Endothelial cell of umbilical vein (primary cell): ENCODE data around the gene AIF1L. TPM values are rescaled to one million over a fixed set of nuclear protein-coding genes. Genes with fewer than 3 reads are reported as not detected.

ENCODE experiments used
- BruUV-seq: library from RNA; stranded (reverse); fragments of 400-500 nt; replicated peaks from 2 replicates; lab custom pipeline; 2021; lab: Mats Ljungman, UMichigan
- CTCF ChIA-PET: fragments of 300-600, 350-600 bp; sonication (Branson Sonifier 250); formaldehyde crosslinking; loops from one replicate; lab custom pipeline; 2021; ENCODE audit warnings: antibody characterized with exemption, inconsistent platforms; lab: Charles Lee
- POLR2A ChIA-PET: fragments of 300-600, 350-600 bp; sonication (Branson Sonifier 250); formaldehyde crosslinking; loops from one replicate; lab custom pipeline; 2021; ENCODE audit warnings: antibody characterized with exemption, inconsistent platforms; lab: Charles Lee
- DNase-seq: peaks from one replicate; pipeline ENCODE4 v3.0.0-alpha.2; 2011; ENCODE audit warnings: low read depth, low spot score
- FAIRE-seq: peaks from 2 replicates; lab custom pipeline; 2011; peaks lifted over from hg19 to GRCh38; lab: Jason Lieb, UNC
- H2AFZ ChIP-seq: 2 replicates; pipeline ENCODE4 v1.6.0; 2012; ENCODE audit warnings: low read depth, low read length, control low read depth, inconsistent platforms
- H3K27ac ChIP-seq: 2 replicates; pipeline ENCODE4 v1.5.1; 2011; ENCODE audit warnings: low read depth, mild to moderate bottlenecking, control low read depth, low read length, moderate library complexity; ENCODE audit not compliant: insufficient read depth
- H3K27me3 ChIP-seq, 2 experiments: 2 replicates each; pipeline versions ENCODE4 v1.6.0 to v1.6.1; 2011; ENCODE audit warnings: low read length in 2 of 2, mixed read lengths in 1 of 2; ENCODE audit not compliant: control insufficient read depth in 2 of 2, insufficient read depth in 2 of 2
- H3K36me3 ChIP-seq, 2 experiments: 2 replicates in 1 of 2; 3 replicates in 1 of 2; pipeline ENCODE4 v1.5.1; 2011; ENCODE audit warnings: low read length in 2 of 2, mild to moderate bottlenecking in 1 of 2, moderate library complexity in 1 of 2; ENCODE audit not compliant: control insufficient read depth in 2 of 2, insufficient read depth in 2 of 2; ENCODE audit errors: extremely low read depth in 1 of 2
- H3K4me1 ChIP-seq: 3 replicates; pipeline ENCODE4 v1.5.1; 2011; ENCODE audit warnings: mild to moderate bottlenecking, low read length; ENCODE audit not compliant: control insufficient read depth, insufficient read depth; ENCODE audit errors: extremely low read depth
- H3K4me2 ChIP-seq: 2 replicates; pipeline ENCODE4 v1.6.1; 2011; ENCODE audit warnings: low read length, control low read depth, mixed read lengths; ENCODE audit not compliant: insufficient read depth
- H3K4me3 ChIP-seq, 3 experiments: fragments of 200-600 bp in 1 of 3; sonication (generic), shearing (Covaris generic) in 1 of 3; replicated peaks in 1 of 3; 2 replicates each; pipeline ENCODE4 v1.5.1; 2011 to 2016; ENCODE audit warnings: control low read depth in 3 of 3, low read length in 3 of 3, mild to moderate bottlenecking in 2 of 3, inconsistent platforms in 1 of 3, low read depth in 1 of 3, moderate library complexity in 1 of 3; ENCODE audit not compliant: insufficient read depth in 1 of 3
- H3K79me2 ChIP-seq: 2 replicates; pipeline ENCODE4 v1.6.0; 2012; ENCODE audit warnings: low read length, inconsistent platforms; ENCODE audit not compliant: control insufficient read depth, insufficient read depth
- H3K9ac ChIP-seq: replicated peaks from 2 replicates; pipeline ENCODE3; 2011; ENCODE audit warnings: low read length, control low read depth; ENCODE audit not compliant: insufficient read depth; ENCODE audit errors: extremely low read depth
- H3K9me1 ChIP-seq: replicated peaks from 3 replicates; pipeline ENCODE4 v1.6.0; 2011; ENCODE audit warnings: mild to moderate bottlenecking, low read length; ENCODE audit not compliant: control insufficient read depth, insufficient read depth; ENCODE audit errors: extremely low read depth
- H3K9me3 ChIP-seq: replicated peaks from 2 replicates; pipeline ENCODE4 v1.5.1; 2012; ENCODE audit warnings: low read length, inconsistent platforms; ENCODE audit not compliant: control insufficient read depth, insufficient read depth
- H4K20me1 ChIP-seq: replicated peaks from 2 replicates; pipeline ENCODE3; 2011; ENCODE audit warnings: mild to moderate bottlenecking, low read length; ENCODE audit not compliant: control insufficient read depth, insufficient read depth; ENCODE audit errors: extremely low read depth
- CTCF ChIP-seq, 2 donors: IDR thresholded peaks; 1 replicate in 1 of 2; 2 replicates in 1 of 2; pipeline ENCODE4 v1.5.1; 2011; ENCODE audit warnings: low read length in 2 of 2, mild to moderate bottlenecking in 2 of 2, moderate library complexity in 2 of 2, control low read depth in 1 of 2, inconsistent platforms in 1 of 2, low read depth in 1 of 2; ENCODE audit not compliant: insufficient read depth in 1 of 2; ENCODE audit errors: extremely low read depth in 1 of 2
- EZH2 ChIP-seq: IDR thresholded peaks from 2 replicates; pipeline ENCODE4 v1.6.1; 2012; ENCODE audit warnings: borderline replicate concordance, low read depth, mild to moderate bottlenecking, moderate library complexity, low read length, inconsistent platforms; ENCODE audit not compliant: severe bottlenecking
- FOS ChIP-seq: IDR thresholded peaks from 2 replicates; pipeline ENCODE4 v1.6.1; 2011; ENCODE audit warnings: mild to moderate bottlenecking, low read length, moderate library complexity, borderline replicate concordance; ENCODE audit not compliant: insufficient read depth
- GATA2 ChIP-seq: IDR thresholded peaks from 2 replicates; pipeline ENCODE4 v1.7.0; 2011; ENCODE audit warnings: low read depth, mild to moderate bottlenecking, moderate library complexity, mixed read lengths, low read length; ENCODE audit not compliant: insufficient read length, insufficient read depth
- JUN ChIP-seq: IDR thresholded peaks from 2 replicates; pipeline ENCODE4 v1.6.1; 2011; ENCODE audit warnings: borderline replicate concordance, low read depth; ENCODE audit not compliant: insufficient read length, insufficient read depth
- MAX ChIP-seq: IDR thresholded peaks from 2 replicates; pipeline ENCODE4 v1.6.1; 2011; ENCODE audit not compliant: insufficient read depth, insufficient read length
- MYC ChIP-seq: IDR thresholded peaks from one replicate; pipeline ENCODE4 v1.6.1; 2011; ENCODE audit warnings: mild to moderate bottlenecking, low read depth, low read length
- POLR2A ChIP-seq: IDR thresholded peaks from 2 replicates; pipeline ENCODE4 v1.6.1; 2012; ENCODE audit warnings: low read depth, mild to moderate bottlenecking, control low read depth, low read length
- POLR2AphosphoS5 ChIP-seq: IDR thresholded peaks from 2 replicates; pipeline ENCODE4 v1.6.1; 2012; ENCODE audit warnings: low read depth, mild to moderate bottlenecking, control low read depth, low read length, moderate library complexity; ENCODE audit not compliant: insufficient read depth
- dilution Hi-C: fragments of 300-500 bp; cut with MboI; formaldehyde crosslinking; loops from one replicate; pipeline ENCODE4 v1.15.0; 2019; ENCODE audit warnings: low sequenced_read_pairs; ENCODE audit not compliant: extremely low pct_ligation_motif_present
- intact Hi-C: fragments of 100-400 bp; cut with micrococcal nuclease; formaldehyde crosslinking; loops from one replicate; pipeline ENCODE4 v1.10.0; 2022
- polyA plus RNA-seq, 4 experiments: library from polyadenylated mRNA; depleted of rRNA in 3 of 4; stranded (reverse) in 3 of 4; unstranded in 1 of 4; fragments of >200 nt; gene quantifications; 2 replicates each; pipeline versions ENCODE4 v1.2.1 to v1.2.3, GENCODE V29; 2011 to 2012; ENCODE audit warnings: missing spikeins in 1 of 4
- total RNA-seq: library from RNA; stranded (reverse); gene quantifications from 2 replicates; pipeline ENCODE4 v1.2.3, GENCODE V29; 2021

Gene AIF1L
- total and polyA plus RNA-seq, 2 donors (not counting 3 experiments of a cell fraction or from before 2014, with no cell fraction given): 17.8 to 39.7 TPM

- Histone ChIP-seq H3K4me2 (no peak overlapping the region), H3K4me1 (no peaks in the 10 kb centered on the region), H3K27me3 (no peaks in the 10 kb centered on the region), H3K36me3 (peaks cover 36 to 50% of the 10 kb centered on the region in 2 experiments), H2AFZ (no peak overlapping the region), H3K27ac (no peak overlapping the region), H3K9me1 (no peaks in the 10 kb centered on the region), H3K79me2 (no peaks in the 10 kb centered on the region), H3K9me3 (no peaks in the 10 kb centered on the region), H3K4me3 (no peak overlapping the region), H3K9ac (no peak overlapping the region), H4K20me1 (no peaks in the 10 kb centered on the region)
- intact Hi-C loops: no loop called here
- BruUV-seq: no TSS peak
- ChIA-PET CTCF (interaction anchor here (0.9 kb wide), 1 partner anchor 13 kb away, joined by 3 read pairs; no protein-coding TSS in a partner anchor), POLR2A (no interaction called here)
- dilution Hi-C loops: no loop called here
- TF ChIP-seq GATA2 (no peak), POLR2A (no peak), CTCF (IDR thresholded peaks at IDR 0.05; ENCODE audit: extremely low read depth in 1 of 2, insufficient read depth in 1 of 2, low read depth in 1 of 2, low read length in 2 of 2) (no peak), FOS (no peak), MAX (no peak), JUN (no peak), MYC (no peak), POLR2AphosphoS5 (no peak), EZH2 (no peak)
- FAIRE-seq (no peak), DNase-seq (no peak)
Observed at GRCh38 chr9:131148276-131148675, 51.9 kb downstream of the AIF1L start.
